ENCODE results near the gene KRT10.

The KRT10 gene

DNA sequence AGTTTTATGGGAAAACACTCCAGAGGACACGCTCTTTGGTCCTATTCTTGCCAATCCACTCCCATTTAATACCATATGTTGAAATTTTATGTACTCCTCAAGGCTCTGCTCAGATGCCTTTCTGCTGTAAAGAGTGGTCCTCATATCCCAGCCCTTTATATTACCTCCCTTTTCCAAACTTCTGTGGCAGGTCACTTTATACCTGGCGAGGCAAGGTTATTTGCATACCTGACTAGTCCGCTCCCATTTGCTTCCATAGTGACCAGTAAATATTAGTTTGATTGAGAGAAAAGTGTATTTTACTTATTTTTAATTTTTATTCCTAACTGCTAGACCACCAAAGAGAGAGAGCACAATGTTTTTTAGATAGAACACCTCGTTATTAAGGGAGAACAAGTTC lies 27.3 kb upstream of the KRT10 start:
- in situ Hi-C loops (cut with HindIII; ENCODE audit: low pct_unique_long_range_greater_than_20kb, low sequenced_read_pairs), result no loop called here
- no peak for DNase-seq (ENCODE audit: low read depth in 1 of 2, low spot score in 1 of 2)
- TF ChIP-seq JUND (IDR thresholded peaks at IDR 0.05; ENCODE audit: low read depth), result no peak

DNA sequence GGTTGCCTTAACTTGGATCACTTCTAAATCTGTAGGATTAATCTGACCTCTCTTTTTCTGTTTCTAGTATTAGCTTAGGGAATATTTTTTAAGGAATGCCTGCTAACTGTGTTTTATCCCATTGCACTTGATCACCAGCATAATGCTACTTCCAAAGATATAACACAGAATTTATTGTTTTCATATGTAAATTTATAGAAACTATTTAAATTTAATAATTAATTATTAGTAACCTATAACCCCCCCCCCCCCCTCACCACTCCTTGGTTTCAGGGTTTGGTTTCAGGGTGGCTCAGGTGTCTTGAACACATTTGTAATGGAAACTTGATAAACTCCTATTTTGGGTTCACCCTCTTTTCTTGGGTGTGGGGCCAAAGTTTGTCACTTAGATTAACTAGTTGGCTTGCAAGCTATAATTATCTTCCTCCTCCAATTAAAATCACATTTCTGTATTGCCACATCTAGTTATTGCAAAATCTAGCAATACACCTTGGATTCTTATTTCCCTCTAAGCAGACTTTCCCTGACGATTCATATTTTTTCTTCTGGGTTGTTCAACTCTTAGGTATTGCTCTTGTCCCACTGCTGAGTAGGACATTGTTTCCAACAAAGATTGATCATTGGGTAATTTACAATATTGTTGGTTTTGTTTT lies 26.3 kb upstream of the KRT10 start:
- in situ Hi-C loops (cut with HindIII; ENCODE audit: low pct_unique_long_range_greater_than_20kb, low sequenced_read_pairs), result no loop called here
- TF ChIP-seq JUND (IDR thresholded peaks at IDR 0.05; ENCODE audit: low read depth), result no peak
- no peak for DNase-seq (ENCODE audit: low read depth in 1 of 2, low spot score in 1 of 2)

DNA sequence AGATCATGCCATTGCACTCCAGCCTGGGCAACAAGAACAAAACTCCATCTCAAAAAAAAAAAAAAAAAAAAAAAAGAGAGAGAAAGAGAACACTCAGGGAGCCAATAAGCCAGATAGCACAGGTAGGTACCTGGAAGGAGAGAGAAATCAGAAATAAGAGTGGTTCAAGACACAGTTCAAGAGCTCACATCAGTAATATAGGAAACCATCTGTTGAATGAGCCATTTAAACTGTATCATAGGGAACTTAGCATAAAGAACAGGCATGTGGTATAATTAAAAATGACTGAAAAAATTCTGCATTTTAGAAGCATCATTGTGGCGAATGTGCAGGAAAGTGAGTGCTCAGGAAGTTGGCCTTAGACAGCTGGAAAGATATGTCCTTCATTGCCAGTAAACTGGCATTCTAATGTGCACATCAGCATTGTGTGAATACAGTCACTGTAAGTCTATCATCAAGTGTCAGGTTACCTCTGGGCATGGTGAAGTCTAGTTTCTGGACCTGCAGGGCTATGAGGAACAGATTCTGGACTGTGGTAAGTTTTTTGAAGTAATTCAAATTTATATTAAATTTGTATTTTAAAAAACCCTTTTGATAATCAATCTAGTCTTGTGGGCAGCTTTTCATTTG lies 24.2 kb upstream of the KRT10 start:
- in situ Hi-C loops (cut with HindIII; ENCODE audit: low pct_unique_long_range_greater_than_20kb, low sequenced_read_pairs), result no loop called here
- no peak for TF ChIP-seq JUND (IDR thresholded peaks at IDR 0.05; ENCODE audit: low read depth)
- DNase-seq (ENCODE audit: low read depth in 1 of 2, low spot score in 1 of 2), result no peak

DNA sequence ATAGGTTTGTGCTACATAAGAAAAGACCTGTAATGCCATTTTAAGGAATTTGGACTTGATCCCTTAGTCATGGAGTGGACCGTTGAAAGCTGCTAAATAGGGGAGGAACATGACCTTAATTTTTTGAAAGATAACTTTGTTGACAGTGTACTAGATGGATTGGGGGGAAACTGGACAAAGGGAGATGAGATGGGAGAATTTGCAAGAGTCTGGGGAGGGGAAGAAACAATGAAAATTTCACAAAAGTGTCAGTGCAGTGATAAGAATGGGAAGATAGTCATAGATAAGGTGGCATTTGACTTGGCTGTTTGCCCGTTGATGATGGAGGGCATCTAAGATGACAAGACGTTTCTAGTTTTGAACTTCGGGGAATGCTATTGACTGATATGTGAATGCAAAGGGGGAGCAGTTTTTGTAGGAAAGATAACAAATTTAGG lies 22.3 kb upstream of the KRT10 start:
- in situ Hi-C loops (cut with HindIII; ENCODE audit: low pct_unique_long_range_greater_than_20kb, low sequenced_read_pairs), result no loop called here
- no peak for DNase-seq (ENCODE audit: low read depth in 1 of 2, low spot score in 1 of 2)
- no peak for TF ChIP-seq JUND (IDR thresholded peaks at IDR 0.05; ENCODE audit: low read depth)

DNA sequence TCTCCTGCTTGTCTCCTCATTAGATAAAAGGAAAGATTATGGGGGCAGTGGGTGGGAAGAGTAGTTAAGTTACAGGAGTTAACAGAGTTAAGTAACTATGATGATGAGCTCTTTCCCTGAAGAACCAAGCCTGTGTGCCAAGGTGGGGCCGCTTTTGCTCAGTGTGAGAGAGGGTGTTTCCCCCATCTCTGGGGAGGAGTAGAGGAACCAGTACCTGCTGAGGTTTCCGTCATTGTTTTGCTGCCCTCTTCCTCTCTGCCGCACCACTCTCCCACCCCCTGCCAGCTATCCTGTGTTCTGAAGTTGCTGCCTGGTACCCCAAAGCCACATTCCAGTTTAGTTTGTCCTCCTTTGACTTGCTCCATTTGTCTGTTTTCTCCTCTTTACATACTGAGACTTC lies 20.8 kb upstream of the KRT10 start:
- in situ Hi-C loops (cut with HindIII; ENCODE audit: low pct_unique_long_range_greater_than_20kb, low sequenced_read_pairs), result no loop called here
- DNase-seq (ENCODE audit: low read depth in 1 of 2, low spot score in 1 of 2), result no peak
- TF ChIP-seq JUND (IDR thresholded peaks at IDR 0.05; ENCODE audit: low read depth), result no peak

DNA sequence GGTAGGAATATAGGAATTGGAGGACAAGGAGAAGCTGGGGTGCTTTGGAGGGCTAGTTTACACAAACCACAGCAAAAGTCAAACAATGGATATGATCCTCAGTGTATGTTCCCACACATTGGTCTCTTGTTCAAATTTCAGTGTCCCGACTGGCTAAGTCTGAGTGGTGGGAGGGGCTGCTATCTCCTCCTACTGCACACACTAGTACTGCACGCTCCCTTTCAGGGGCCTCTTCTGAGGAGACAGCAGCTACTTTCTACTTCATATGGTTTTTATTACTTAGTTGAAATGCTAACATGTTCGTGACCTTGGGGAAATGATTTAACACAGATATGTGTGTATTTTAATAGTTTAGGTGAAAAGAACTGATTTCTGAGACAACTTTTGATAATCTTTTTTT lies 18.8 kb upstream of the KRT10 start:
- in situ Hi-C loops (cut with HindIII; ENCODE audit: low pct_unique_long_range_greater_than_20kb, low sequenced_read_pairs), result no loop called here
- no peak for DNase-seq (ENCODE audit: low read depth in 1 of 2, low spot score in 1 of 2)
- no peak for TF ChIP-seq JUND (IDR thresholded peaks at IDR 0.05; ENCODE audit: low read depth)

DNA sequence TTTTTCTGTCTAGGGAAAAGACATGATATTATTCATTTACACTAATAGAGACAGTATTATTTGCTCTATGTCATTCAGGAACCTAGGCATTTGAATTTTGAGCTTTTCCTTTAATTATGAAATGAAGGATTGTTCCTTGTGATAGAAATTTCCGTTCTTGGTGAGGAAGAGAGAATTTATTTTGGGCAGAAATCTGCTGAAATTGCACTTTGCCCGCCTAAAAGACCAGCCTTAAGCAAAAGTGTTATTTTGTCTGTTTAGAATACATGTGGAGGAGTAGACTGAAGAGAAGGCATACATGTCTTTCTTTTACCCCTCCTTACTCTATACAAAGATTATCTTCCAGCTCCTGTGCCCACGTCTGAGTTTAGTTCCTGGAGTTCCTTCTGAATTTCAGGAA lies 16.8 kb upstream of the KRT10 start:
- in situ Hi-C loops (cut with HindIII; ENCODE audit: low pct_unique_long_range_greater_than_20kb, low sequenced_read_pairs), result no loop called here
- DNase-seq (ENCODE audit: low read depth in 1 of 2, low spot score in 1 of 2), result no peak
- no peak for TF ChIP-seq JUND (IDR thresholded peaks at IDR 0.05; ENCODE audit: low read depth)

DNA sequence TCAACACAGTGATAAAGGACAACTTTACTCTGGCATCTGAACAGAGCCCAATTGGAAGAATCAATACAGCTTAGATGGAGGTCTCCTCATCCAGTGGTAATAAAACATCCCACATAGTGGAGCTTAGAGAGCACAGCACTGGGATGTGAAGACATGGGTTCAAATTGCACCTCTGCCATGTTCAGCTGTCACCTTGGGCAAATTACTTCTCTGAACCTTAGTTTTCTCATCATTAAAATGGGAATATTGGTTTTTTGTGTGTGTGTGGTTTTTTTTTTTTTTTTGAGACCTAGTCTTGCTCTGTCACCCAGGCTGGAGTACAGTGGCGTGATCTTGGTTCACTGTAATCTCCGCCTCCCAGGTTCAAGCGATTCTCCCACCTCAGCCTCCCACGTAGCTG lies 13.6 kb upstream of the KRT10 start:
- in situ Hi-C loops (cut with HindIII; ENCODE audit: low pct_unique_long_range_greater_than_20kb, low sequenced_read_pairs), result no loop called here
- no peak for DNase-seq (ENCODE audit: low read depth in 1 of 2, low spot score in 1 of 2)
- TF ChIP-seq JUND (IDR thresholded peaks at IDR 0.05; ENCODE audit: low read depth), result no peak

DNA sequence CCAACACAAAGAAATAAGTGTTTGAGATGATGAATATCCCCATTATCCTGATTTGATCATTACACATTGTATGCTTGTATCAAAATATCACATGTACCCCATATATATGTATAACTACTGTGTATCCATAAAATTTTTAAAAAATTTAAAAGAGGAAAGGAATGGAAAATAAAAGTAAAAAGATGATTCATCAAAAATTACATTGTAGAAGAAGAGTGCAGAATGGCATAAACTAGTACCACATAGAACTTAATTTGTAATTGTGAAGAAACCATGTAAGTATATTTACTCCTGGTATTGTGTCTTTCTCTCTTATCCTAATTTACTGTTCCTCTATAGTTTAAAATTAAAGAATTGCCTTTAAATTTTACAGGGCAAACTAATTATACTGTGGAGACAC lies 11.5 kb upstream of the KRT10 start:
- no peak for DNase-seq (ENCODE audit: low read depth in 1 of 2, low spot score in 1 of 2)
- in situ Hi-C loops (cut with HindIII; ENCODE audit: low pct_unique_long_range_greater_than_20kb, low sequenced_read_pairs), result no loop called here
- TF ChIP-seq JUND (IDR thresholded peaks at IDR 0.05; ENCODE audit: low read depth), result no peak

DNA sequence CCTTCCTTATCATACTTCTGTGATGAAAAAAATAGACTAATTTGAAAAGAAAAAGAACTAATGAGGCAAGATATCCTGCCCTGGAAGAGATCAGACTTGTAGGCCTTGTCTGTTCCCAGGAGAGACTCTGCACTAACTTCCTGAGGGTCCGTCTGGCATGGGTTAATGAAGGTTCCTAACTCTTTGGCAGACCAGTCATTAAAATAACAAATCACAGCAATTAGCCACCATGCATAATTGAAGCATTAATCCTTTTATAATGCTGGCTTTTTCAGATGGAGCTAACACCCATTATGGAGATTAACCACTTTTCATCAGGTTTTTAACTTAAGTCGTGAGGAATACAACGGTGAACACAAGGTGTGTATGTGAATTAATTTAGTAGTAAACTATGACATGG lies 10.4 kb upstream of the KRT10 start:
- in situ Hi-C loops (cut with HindIII; ENCODE audit: low pct_unique_long_range_greater_than_20kb, low sequenced_read_pairs), result no loop called here
- no peak for DNase-seq (ENCODE audit: low read depth in 1 of 2, low spot score in 1 of 2)
- TF ChIP-seq JUND (IDR thresholded peaks at IDR 0.05; ENCODE audit: low read depth), result no peak

DNA sequence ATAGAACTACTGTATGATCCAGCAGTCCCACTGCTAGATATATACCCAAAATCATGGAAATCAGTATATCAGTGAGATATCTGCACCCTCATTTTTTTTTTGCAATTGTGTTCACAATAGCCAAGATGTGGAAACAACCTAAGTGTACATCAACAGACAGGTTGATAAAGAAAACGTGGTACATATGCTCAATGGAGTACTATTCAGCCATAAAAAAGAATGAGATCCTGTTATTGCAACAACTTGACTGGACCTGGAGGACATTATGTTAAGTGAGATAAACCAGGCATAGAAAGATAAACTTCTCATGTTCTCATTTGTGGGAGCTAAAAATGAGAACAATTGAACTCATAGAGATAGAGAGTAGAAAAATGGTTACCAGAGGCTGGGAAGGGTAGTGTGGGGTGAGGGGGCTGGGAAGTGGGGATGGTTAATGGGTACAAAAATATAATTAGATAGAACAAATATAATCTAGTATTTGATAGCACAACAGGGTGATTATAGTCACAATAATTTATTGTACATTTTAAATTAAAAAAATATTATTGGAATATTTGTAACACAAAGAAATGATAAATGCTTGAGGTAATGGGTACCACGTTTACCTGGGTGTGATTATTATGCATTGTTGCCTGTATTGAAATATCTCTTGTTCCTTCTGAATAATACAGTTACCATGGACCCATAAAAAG lies 7.8 kb upstream of the KRT10 start:
- no peak for TF ChIP-seq JUND (IDR thresholded peaks at IDR 0.05; ENCODE audit: low read depth)
- no peak for DNase-seq (ENCODE audit: low read depth in 1 of 2, low spot score in 1 of 2)
- in situ Hi-C loops (cut with HindIII; ENCODE audit: low pct_unique_long_range_greater_than_20kb, low sequenced_read_pairs), result no loop called here

DNA sequence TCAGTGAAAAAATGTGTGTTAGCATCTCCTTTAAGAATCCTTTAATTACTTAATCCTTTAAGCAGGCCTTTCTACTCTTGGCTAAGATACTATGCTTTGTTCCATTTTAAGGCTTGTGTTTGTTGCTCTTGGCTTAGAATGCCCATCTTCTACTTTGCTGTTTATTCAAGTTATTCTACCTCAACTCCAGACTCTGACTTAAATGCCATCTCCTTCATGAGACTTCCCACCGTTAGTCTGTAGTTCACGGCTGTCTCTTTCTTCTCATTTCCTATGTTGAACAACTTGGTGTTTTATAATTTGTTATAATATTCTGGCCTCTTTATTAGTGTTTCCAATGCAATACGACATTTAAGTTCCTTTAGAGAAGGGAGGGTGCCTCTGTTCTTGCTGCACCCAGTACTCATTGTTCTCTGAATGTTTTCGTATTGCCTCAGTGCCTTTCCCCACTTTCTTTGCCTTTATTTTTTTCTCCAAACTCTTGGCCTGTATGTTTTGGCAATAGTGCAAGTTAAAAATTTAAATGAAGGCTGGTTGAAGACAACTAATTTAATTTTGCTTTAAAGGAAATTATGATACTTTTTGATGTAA lies 6.1 kb upstream of the KRT10 start:
- DNase-seq (ENCODE audit: low read depth in 1 of 2, low spot score in 1 of 2), result no peak
- TF ChIP-seq JUND (IDR thresholded peaks at IDR 0.05; ENCODE audit: low read depth), result no peak
- in situ Hi-C loops (cut with HindIII; ENCODE audit: low pct_unique_long_range_greater_than_20kb, low sequenced_read_pairs), result no loop called here

All from T47D (cell line).